Activated CD8-positive, alpha-beta memory T cell treated with anti-CD3 and anti-CD28 coated beads, Interleukin-2, amount 50 U/mL, for 24 hours (primary cell): Measurements from ENCODE around the gene ACER3.
A peak's percentile ranks its signal among the peaks of the same experiment; 100 is the strongest.
"Not testable (repeated sequence)": the region's sequence is repeated elsewhere in the genome, so short reads cannot be mapped to it uniquely, and the experiment has no call there.

Experiments
- DNase-seq: peaks from one replicate; pipeline ENCODE4 v3.0.0-alpha.2; 2020; ENCODE audit errors: extremely low read depth

Gene ACER3

GRCh38 chr11:77057938-77058474 lies 197.3 kb downstream of the ACER3 start:
- no peak for DNase-seq

DNA sequence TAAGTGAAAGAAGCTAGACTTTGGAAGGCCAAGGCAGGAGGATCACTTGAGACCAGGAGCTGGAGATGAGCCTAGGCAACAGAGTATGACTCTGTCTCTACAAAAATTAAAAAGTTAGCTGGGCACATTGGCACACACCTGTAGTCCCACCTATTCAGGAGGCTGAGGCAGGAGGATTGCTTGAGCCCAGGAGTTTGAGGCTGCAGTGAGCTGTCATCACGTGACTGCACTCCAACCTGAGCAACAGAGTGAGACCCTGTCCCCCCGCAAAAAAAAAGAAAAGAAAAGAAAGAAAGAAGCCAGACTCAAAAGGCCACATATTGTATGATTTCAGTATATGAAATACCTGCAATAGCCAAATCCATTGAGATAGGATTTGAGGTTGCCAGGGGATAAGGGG lies 198.2 kb downstream of the ACER3 start:
- DNase-seq = no peak

DNA sequence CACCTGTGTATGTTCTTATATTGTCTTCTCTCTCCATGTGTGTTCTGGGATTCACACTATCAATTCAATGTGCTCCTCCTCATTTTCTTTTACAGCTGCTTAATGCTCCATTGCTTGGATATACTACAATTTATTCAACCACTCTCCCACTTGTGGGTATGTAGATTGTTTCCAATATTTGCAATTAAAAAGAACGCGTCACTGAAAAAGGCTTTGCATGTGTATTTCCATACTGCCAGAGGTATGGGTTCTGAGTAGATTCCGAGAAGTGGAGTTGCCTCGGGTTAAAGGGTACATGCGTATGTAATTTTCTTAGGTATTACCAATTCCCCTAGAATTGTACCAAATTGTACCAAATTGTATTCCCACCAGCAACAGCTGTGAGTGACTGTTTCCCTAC lies 199.1 kb downstream of the ACER3 start:
- no peak for DNase-seq

GRCh38 chr11:77060234-77060633 lies 199.5 kb downstream of the ACER3 start:
- DNase-seq = no peak

GRCh38 chr11:77061258-77061657 lies 200.5 kb downstream of the ACER3 start:
- not testable (repeated sequence) for DNase-seq

- no peak for DNase-seq
Observed at GRCh38 chr11:77062924-77063323, 202.2 kb downstream of the ACER3 start.

DNA sequence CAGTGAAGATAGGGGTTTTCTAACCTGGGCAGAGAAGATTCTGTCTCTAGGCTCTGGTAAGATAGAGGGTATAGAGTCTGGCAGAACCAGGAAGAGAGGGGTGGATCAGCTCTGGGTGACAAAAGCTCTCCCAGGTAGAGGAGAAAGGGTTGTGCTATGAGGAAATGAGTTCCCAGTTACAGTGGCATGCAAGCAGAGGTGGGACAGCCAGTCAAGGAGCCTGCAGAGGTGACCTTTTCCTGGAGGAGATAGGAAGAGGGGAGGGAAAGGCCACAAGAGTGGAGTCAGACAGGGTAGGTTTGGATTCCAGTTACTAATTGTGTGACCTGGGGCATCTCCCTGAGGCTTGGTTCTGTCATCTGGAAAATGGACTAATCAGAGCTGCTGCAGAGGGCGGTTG lies 202.7 kb downstream of the ACER3 start:
- DNase-seq = no peak

DNA sequence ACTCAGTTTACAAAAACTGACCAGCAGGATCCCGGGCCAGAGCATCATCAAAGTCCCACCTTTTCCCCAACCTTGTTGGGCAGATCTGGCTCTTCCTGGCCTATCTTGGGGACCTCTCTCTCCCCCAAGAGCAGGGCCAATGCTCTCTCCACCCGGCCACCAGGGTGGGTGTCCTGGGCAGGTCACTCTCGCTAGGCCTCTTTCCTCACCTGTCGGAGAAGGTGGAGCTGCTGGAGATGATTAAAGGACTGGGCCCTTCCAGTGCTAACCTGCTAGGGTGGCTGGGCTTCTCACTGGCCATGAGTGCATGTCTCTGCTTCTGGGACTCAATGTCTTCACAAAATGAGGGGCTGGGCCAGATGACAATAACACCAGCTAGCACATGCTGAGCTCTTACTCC lies 203.1 kb downstream of the ACER3 start:
- DNase-seq = no peak

DNA sequence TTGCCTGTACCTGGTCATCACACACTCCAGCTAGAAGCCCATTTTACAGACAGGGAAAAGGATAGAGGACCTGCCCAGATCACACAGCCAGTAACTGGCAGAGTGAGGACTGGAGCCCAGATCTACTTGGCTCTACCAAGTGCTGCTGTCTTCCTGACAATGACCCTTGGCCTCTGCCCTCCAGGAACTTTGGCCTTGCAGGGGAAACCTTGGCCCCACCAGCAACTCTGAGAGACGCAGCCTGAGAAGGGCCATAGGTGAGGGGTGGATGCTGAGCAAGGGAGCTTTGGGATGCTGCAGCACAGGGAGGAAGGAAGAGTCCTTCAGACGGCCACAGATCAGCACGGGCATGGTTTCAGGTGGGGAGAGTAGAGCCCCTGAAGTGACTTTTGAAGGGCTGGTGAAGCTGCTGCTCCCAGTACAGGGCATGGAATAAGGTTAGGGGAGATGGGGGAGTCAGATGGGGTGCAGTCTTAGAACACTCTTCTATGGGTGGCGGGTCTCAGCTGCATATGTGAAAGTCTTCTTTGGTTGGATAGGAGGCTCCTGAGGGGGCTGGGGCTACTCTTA lies 204.0 kb downstream of the ACER3 start:
- DNase-seq = no peak

- DNase-seq = no peak
Observed at GRCh38 chr11:77065878-77066228, 205.1 kb downstream of the ACER3 start.

GRCh38 chr11:77066229-77067042 lies 205.7 kb downstream of the ACER3 start, which contains the start of gene CAPN5:
Gene CAPN5 (plus strand): TSS chr11:77066971. CDS start chr11:77084887, 17,916 bp downstream.
- DNase-seq = peak; percentile 52

- no peak for DNase-seq
Observed at GRCh38 chr11:77067861-77068443, 207.2 kb downstream of the ACER3 start.

GRCh38 chr11:77068457-77069335 lies 208.0 kb downstream of the ACER3 start:
- DNase-seq = no peak

DNA sequence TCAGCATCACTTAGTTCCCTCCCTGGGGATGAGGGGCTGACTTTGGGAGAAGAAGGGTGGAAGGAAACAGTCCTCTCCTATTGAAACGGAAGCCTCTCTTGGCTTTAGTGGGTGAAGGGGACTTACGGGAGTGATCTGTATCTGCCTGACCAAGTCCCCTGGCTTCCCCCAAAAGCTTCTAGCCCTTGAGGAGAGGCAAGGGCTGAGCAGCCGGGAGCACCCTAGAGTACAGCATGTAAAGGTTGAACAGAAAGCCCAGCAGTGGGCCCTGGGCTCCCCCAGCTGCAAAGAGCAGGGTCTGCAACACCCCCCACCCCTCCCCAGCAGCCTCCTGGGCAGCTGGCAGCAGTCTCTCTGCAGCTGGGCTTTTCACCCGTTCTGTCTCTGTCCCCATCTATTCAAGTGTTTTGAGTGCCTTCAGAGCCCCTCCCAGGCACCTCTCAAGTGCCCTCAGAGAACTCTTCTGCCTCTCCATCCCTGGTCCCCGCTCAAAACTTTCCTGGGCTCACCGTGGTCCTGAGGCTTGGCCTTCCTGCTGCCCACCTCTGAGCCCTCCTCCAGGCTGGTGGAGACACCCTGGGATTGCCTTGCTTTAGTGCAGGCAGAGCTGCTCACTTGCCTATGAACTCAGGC lies 208.7 kb downstream of the ACER3 start:
- DNase-seq = no peak

DNA sequence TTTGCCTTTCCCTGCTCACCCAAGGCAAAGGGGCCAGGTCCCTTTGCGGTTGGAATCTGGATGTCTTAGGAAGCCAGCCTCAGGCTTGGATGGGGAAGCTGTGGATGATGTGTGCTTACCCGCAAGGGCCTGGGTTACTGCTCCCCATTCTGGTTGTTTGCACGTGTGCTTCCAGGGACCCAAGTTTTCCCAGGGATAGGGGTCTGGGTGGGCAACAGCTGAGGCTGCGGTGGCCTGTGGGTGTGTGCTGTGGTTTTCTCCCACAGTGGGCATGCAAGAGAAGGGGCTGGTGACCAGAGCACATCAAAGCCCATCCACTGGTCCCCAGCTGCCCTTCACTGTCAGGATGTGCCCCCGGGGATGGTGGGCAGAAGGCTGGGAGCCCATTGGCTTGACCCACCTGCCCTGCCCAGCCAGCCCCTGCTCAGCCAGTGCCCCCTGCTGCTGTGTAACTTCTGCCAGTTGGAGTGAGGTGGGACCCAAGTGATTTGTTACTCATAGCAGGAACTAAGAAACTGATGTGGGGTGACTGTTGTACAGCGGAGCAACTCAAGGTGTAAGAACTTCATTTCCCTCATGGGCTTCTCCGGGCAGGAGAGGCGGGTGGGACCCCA lies 209.4 kb downstream of the ACER3 start:
- no peak for DNase-seq

DNA sequence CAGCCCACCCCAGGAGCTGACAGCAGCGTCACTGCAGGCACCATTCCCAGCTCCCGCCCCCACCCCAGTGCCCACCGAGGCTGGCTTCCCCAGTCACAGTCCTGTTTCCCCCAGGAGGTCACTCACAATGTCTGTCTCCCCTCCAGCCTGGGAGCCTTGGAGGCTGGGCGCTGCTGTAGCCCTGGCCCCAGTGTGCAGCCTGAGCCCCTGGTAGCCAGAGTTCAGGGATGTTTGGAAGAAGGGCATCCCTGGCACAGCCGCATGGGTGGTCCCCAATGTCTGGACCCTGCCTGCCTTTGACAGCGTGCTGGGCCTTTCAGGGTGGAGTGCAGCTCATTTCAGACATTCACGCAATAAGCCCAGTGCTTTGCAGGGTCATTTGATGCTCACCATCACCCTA lies 210.4 kb downstream of the ACER3 start:
- no peak for DNase-seq

DNA sequence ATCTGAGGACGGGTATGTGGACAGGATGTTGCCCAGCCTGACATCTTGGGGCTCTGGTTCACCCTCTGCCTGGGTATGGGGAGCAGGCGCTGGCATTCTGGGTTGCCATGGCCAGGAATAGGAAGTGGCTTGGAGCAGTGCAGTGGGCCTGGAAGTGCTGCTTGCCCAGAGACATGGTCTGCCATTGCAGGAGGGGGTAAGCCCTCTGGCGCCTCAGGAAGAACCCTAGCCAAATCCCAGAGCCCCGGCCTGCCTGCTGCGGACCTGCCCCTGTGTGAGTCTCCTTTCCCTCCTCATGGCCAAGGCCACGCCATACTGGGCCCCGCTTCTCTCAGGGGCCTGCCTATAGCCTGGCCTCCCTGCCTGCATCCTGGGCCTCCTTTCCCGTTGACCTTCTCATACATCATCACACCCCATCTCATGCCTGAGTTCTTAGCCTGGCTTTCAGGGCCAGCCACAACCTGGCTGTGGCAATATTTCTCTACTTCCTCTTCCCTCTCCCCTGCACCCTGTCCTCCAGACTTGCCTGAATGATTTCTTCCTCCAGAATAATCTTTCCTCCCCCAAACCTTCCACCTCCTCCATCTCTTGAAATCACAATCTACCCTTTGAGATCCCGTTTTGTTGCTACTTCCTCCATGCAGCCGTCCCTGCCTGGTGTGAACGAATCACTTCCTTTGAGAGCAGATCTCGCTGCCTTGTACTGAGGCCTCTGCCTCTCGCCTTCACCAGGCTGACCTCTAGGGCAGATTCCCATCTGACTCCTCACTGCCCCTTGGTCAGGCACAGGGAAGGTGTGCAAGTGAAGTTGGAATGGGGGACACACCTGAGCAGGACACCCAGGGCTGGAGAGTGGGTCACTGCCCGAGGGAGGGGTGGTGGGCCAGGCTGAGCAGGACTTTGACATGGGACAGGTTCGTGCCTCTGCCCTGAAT lies 211.2 kb downstream of the ACER3 start:
- DNase-seq = no peak

GRCh38 chr11:77072851-77073327 lies 212.2 kb downstream of the ACER3 start:
- no peak for DNase-seq

GRCh38 chr11:77073328-77074001 lies 212.7 kb downstream of the ACER3 start:
- no peak for DNase-seq
